Naive B cell (primary cell): ENCODE results near the gene ANG. TPM values are rescaled to one million over a fixed set of nuclear protein-coding genes. Genes with fewer than 3 reads are reported as not detected.

Experiments used
- polyA plus RNA-seq, 6 donors: library from polyadenylated mRNA; unstranded; fragments of 300-500 nt; fragmentation: Illumina TruSeq; gene quantifications; one replicate each; pipeline ENCODE4 v1.2.3, GENCODE V29; 2021; ENCODE audit warnings: low read depth in 6 of 6

ANG gene
- polyA plus RNA-seq, 6 donors from 2014 or later, result 0.53 to 0.63 (median 0.57) TPM; not detected in 3

Other genes starting within 250 kb of the ANG start
- gene OSGEP, start 234.0 kb upstream of the ANG start, polyA plus RNA-seq, result 10 to 100 TPM; 57.5 to 87.9 (median 67.4) TPM
- 100 to 1,000 TPM; 129 to 187 (median 180) TPM for gene APEX1, start 233.5 kb upstream of the ANG start, polyA plus RNA-seq
- 10 to 100 TPM; 40.1 to 67.6 (median 50.4) TPM for gene PIP4P1, start 227.3 kb upstream of the ANG start, polyA plus RNA-seq
- gene PNP, start 219.4 kb upstream of the ANG start, polyA plus RNA-seq, result 10 to 100 TPM; 24.1 to 67.8 (median 52.4) TPM
- under 1 TPM in 3 of 6 donors, not detected in 3; 0.23 to 0.45 (median 0.37) TPM for gene RNASE10, start 183.2 kb upstream of the ANG start, polyA plus RNA-seq
- not detected for gene RNASE9, start 127.7 kb upstream of the ANG start, polyA plus RNA-seq
- gene RNASE11, start 100.8 kb upstream of the ANG start, polyA plus RNA-seq, result not detected
- gene RNASE12, start 97.4 kb upstream of the ANG start, polyA plus RNA-seq, result not detected
- gene OR6S1, start 47.1 kb upstream of the ANG start, polyA plus RNA-seq, result not detected
- under 1 TPM in 5 of 6 donors, not detected in 1; 0.18 to 0.61 (median 0.34) TPM for gene RNASE4, start 4.2 kb upstream of the ANG start, polyA plus RNA-seq
- gene EDDM3A, start 57.1 kb downstream of the ANG start, polyA plus RNA-seq, result under 1 TPM in 3 of 6 donors, not detected in 3; 0.31 to 0.52 (median 0.47) TPM
- gene EDDM3B, start 79.6 kb downstream of the ANG start, polyA plus RNA-seq, result not detected
- 100 to 1,000 TPM in 5 of 6 donors, 10 to 100 TPM in 1; 94.0 to 368 (median 337) TPM for gene RNASE6, start 92.5 kb downstream of the ANG start, polyA plus RNA-seq
- under 1 TPM in 1 of 6 donors, not detected in 5; 0.40 TPM for gene RNASE1, start 114.1 kb downstream of the ANG start, polyA plus RNA-seq
- not detected for gene RNASE3, start 202.6 kb downstream of the ANG start, polyA plus RNA-seq